ENCODE measurements around the gene RASA3.

Gene RASA3

GRCh38 chr13:114064450-114065140 is 67.8 kb downstream of the RASA3 start:
- DNase-seq (ENCODE audit: low read depth): peak; percentile 30
- H3K4me3 ChIP-seq (ENCODE audit: low read length): peak overlapping the region; percentile 24
- no peak for TF ChIP-seq CTCF (IDR thresholded peaks at IDR 0.05; ENCODE audit: insufficient read depth, low read depth, low read length, missing control alignments)

- DNase-seq (ENCODE audit: low read depth): peak; percentile 35
- TF ChIP-seq CTCF (IDR thresholded peaks at IDR 0.05; ENCODE audit: insufficient read depth, low read depth, low read length, missing control alignments): no peak
Observed at GRCh38 chr13:114063545-114064449, 68.6 kb downstream of the RASA3 start.

GRCh38 chr13:114062754-114063153 is 69.7 kb downstream of the RASA3 start:
- no peak overlapping the region for H3K4me3 ChIP-seq (ENCODE audit: low read length)
- no peak for DNase-seq (ENCODE audit: low read depth)
- no peak for TF ChIP-seq CTCF (IDR thresholded peaks at IDR 0.05; ENCODE audit: insufficient read depth, low read depth, low read length, missing control alignments)

More at GRCh38 chr13:114063545-114064449, 68.6 kb downstream of the RASA3 start:
- H3K4me3 ChIP-seq (ENCODE audit: low read length): peak overlapping the region; percentile 24

- no peak for TF ChIP-seq CTCF (IDR thresholded peaks at IDR 0.05; ENCODE audit: insufficient read depth, low read depth, low read length, missing control alignments)
- no peak overlapping the region for H3K4me3 ChIP-seq (ENCODE audit: low read length)
- DNase-seq (ENCODE audit: low read depth): no peak
Observed at GRCh38 chr13:114062341-114062740, 70.1 kb downstream of the RASA3 start.

- DNase-seq (ENCODE audit: low read depth): no peak
- no peak overlapping the region for H3K4me3 ChIP-seq (ENCODE audit: low read length)
- no peak for TF ChIP-seq CTCF (IDR thresholded peaks at IDR 0.05; ENCODE audit: insufficient read depth, low read depth, low read length, missing control alignments)
Observed at GRCh38 chr13:114061744-114062143, 70.7 kb downstream of the RASA3 start.

GRCh38 chr13:114061047-114061446 is 71.4 kb downstream of the RASA3 start:
- TF ChIP-seq CTCF (IDR thresholded peaks at IDR 0.05; ENCODE audit: insufficient read depth, low read depth, low read length, missing control alignments): no peak
- no peak overlapping the region for H3K4me3 ChIP-seq (ENCODE audit: low read length)

More at GRCh38 chr13:114061047-114061446, 71.4 kb downstream of the RASA3 start:
- no peak for DNase-seq (ENCODE audit: low read depth)

Data from epithelial cell of esophagus (primary cell).